Measurements from ENCODE around the gene TMEM45A.

- TF ChIP-seq CTCF (IDR thresholded peaks at IDR 0.05) (peak; percentile 85), ZFX (IDR thresholded peaks at IDR 0.05; ENCODE audit: borderline replicate concordance) (no peak)
Measured at GRCh38 chr3:100463002-100463401, 29.4 kb upstream of the TMEM45A start.
